Stomach (tissue), 4 donors: ENCODE measurements around the gene SWT1.

Experiments
- CTCF ChIP-seq, 7 experiments: fragments of 450-650 bp in 4 of 7; fragments of 200-600 bp in 3 of 7; sonication (generic) in 3 of 7; IDR thresholded peaks; one replicate each; pipeline ENCODE4 v1.5.1; 2016 to 2019; ENCODE audit warnings: antibody characterized with exemption in 7 of 7, control low read depth in 2 of 7, mild to moderate bottlenecking in 1 of 7
- EP300 ChIP-seq: sonication (generic); formaldehyde crosslinking; IDR thresholded peaks from one replicate; pipeline ENCODE4 v1.6.1; 2017; ENCODE audit warnings: antibody characterized with exemption
- POLR2A ChIP-seq, 4 donors: fragments of 450-650 bp; IDR thresholded peaks; one replicate each; pipeline ENCODE4 v1.6.1; 2016; ENCODE audit warnings: antibody characterized with exemption in 4 of 4, control low read depth in 2 of 4, mild to moderate bottlenecking in 1 of 4, moderate library complexity in 1 of 4
- POLR2AphosphoS5 ChIP-seq, 3 donors: sonication (generic); formaldehyde crosslinking; IDR thresholded peaks; one replicate each; pipeline ENCODE4 v1.6.1; 2016; ENCODE audit warnings: antibody characterized with exemption in 3 of 3

- TF ChIP-seq CTCF (IDR thresholded peaks at IDR 0.05) = no peak
- no peak for TF ChIP-seq POLR2A (IDR thresholded peaks at IDR 0.05)
- TF ChIP-seq POLR2AphosphoS5 (IDR thresholded peaks at IDR 0.05) = no peak
- TF ChIP-seq EP300 = no peak
Observed at GRCh38 chr1:185129708-185130107, 27.3 kb upstream of the SWT1 start.
